ENCODE data around the gene PRDX5. TPM values are rescaled to one million over a fixed set of nuclear protein-coding genes. Genes with fewer than 3 reads are reported as not detected.

The PRDX5 gene
- total and polyA plus RNA-seq, 10 of the 15 experiments (the other 5 are each of a cell fraction or from before 2014, with no cell fraction given), result 95.7 to 406 (median 240) TPM

- ATAC-seq (no peak), FAIRE-seq (no peak), DNase-seq (ENCODE audit: low read depth, low spot score) (no peak)
- H3K27me3 ChIP-seq (replicated peaks in 1 of 2; ENCODE audit: control insufficient read depth in 2 of 2, insufficient read depth in 2 of 2, low read length in 1 of 2), result peaks cover 5 to 17% of the 10 kb centered on the region in 2 experiments; a peak in 3 of 4 replicates
- H3K36me3 ChIP-seq (ENCODE audit: control insufficient read depth in 2 of 2, insufficient read depth in 2 of 2, low read length in 1 of 2), result peaks cover 0 to 3% of the 10 kb centered on the region in 2 experiments; a peak in 2 of 4 replicates
- H3K4me2 ChIP-seq (ENCODE audit: control insufficient read depth, insufficient read depth), result peak overlapping the region; percentile 46
- WGBS (ENCODE audit: insufficient coverage, insufficient replicate concordance, low lambda C conversion rate, missing lambda C conversion rate), result 62% methylated on average over 13 of the region's 13 CpGs
- H3K9me3 ChIP-seq (replicated peaks; ENCODE audit: control insufficient read depth, insufficient read depth, low read length), result no peaks in the 10 kb centered on the region
- peak overlapping the region; percentile 72 for H3K4me3 ChIP-seq
- in situ Hi-C loops (cut with MboI) (loop anchor here (5.0 kb wide), 1 partner anchor 101 kb away; no protein-coding TSS in a partner anchor), intact Hi-C loops (cut with micrococcal nuclease; ENCODE audit: unreplicated experiment) (loop anchor here (1.0 to 5.0 kb wide), 3 partner anchors 63 to 631 kb away; partner anchors contain the start of genes ATL3 and FKBP2)
- peak overlapping the region; percentile 90; the same call in 1 of the 2 replicates for H3K27ac ChIP-seq (ENCODE audit: control insufficient read depth, insufficient read depth)
- peak overlapping the region; percentile 81; the same call in 1 of the 2 replicates for H3K9ac ChIP-seq (ENCODE audit: control insufficient read depth, insufficient read depth, low read length)
- no peak overlapping the region for H2AFZ ChIP-seq (ENCODE audit: control insufficient read depth, low read depth, low read length)
- SMC1A ChIA-PET (ENCODE audit: uncharacterized antibody, unreplicated experiment), result interaction anchor here (0.7 to 5.7 kb wide), 10 partner anchors 14 to 151 kb away, joined by 3 to 98 read pairs (median 6); partner anchors contain the start of genes FERMT3, PRDX5 and TRMT112
- H4K20me1 ChIP-seq (ENCODE audit: control insufficient read depth, insufficient read depth), result no peaks in the 10 kb centered on the region
- RAD21 ChIA-PET (ENCODE audit: unreplicated experiment), result interaction anchor here (0.9 to 5.8 kb wide), 14 partner anchors 14 to 97 kb away, joined by 3 to 125 read pairs (median 6); partner anchors contain the start of genes FERMT3, FKBP2, GPR137 and NUDT22
- POLR2A ChIA-PET, result interaction anchor here (0.6 to 5.8 kb wide), 15 partner anchors 14 to 319 kb away, joined by 3 to 70 read pairs (median 6); partner anchors contain the start of genes BAD, FERMT3, FKBP2 and NUDT22
- peaks cover 27% of the 10 kb centered on the region for H3K4me1 ChIP-seq (ENCODE audit: control insufficient read depth, insufficient read depth, low read length)
- CTCF ChIA-PET, result interaction anchor here (0.7 to 5.8 kb wide), 23 partner anchors 11 to 369 kb away, joined by 3 to 238 read pairs (median 7); partner anchors contain the start of genes BAD, CCDC88B, FERMT3 and GPR137
- TF ChIP-seq TCF3 (IDR thresholded peaks at IDR 0.05; ENCODE audit: borderline replicate concordance, insufficient read depth, low read depth, low read length) (no peak), YY1 (IDR thresholded peaks at IDR 0.05; ENCODE audit: low read depth, low read length) (no peak), NRF1 (conservative IDR thresholded peaks at IDR 0.05; ENCODE audit: low read depth, low read length) (no peak), SREBF2 (IDR thresholded peaks at IDR 0.05; ENCODE audit: low read length) (no peak), ATF3 (IDR thresholded peaks at IDR 0.05; ENCODE audit: borderline replicate concordance, extremely low read depth, low read depth, low read length) (no peak), ETV6 (conservative IDR thresholded peaks at IDR 0.05 in 1 of 2, IDR thresholded peaks at IDR 0.05 in 1 of 2; ENCODE audit: borderline replicate concordance in 1 of 2, low read depth in 1 of 2) (no peak), NR2F1 (conservative IDR thresholded peaks at IDR 0.05) (no peak), LARP7 (IDR thresholded peaks at IDR 0.05) (no peak), MEF2B (IDR thresholded peaks at IDR 0.05; ENCODE audit: partially characterized antibody, poor library complexity, severe bottlenecking) (no peak)
- TF ChIP-seq, protein P1, sequence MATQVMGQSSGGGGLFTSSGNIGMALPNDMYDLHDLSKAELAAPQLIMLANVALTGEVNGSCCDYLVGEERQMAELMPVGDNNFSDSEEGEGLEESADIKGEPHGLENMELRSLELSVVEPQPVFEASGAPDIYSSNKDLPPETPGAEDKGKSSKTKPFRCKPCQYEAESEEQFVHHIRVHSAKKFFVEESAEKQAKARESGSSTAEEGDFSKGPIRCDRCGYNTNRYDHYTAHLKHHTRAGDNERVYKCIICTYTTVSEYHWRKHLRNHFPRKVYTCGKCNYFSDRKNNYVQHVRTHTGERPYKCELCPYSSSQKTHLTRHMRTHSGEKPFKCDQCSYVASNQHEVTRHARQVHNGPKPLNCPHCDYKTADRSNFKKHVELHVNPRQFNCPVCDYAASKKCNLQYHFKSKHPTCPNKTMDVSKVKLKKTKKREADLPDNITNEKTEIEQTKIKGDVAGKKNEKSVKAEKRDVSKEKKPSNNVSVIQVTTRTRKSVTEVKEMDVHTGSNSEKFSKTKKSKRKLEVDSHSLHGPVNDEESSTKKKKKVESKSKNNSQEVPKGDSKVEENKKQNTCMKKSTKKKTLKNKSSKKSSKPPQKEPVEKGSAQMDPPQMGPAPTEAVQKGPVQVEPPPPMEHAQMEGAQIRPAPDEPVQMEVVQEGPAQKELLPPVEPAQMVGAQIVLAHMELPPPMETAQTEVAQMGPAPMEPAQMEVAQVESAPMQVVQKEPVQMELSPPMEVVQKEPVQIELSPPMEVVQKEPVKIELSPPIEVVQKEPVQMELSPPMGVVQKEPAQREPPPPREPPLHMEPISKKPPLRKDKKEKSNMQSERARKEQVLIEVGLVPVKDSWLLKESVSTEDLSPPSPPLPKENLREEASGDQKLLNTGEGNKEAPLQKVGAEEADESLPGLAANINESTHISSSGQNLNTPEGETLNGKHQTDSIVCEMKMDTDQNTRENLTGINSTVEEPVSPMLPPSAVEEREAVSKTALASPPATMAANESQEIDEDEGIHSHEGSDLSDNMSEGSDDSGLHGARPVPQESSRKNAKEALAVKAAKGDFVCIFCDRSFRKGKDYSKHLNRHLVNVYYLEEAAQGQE (IDR thresholded peaks at IDR 0.05; ENCODE audit: low read depth, low read length), result no peak
- BruUV-seq (replicated peaks), result no TSS peak
- peaks cover 22% of the 10 kb centered on the region for H3K79me2 ChIP-seq (ENCODE audit: control insufficient read depth, insufficient read depth, low read length)
Observed at GRCh38 chr11:64303109-64304031, 14.6 kb upstream of the PRDX5 start.

Data from GM12878 (cell line).